GM18870 (cell line): ENCODE measurements around the gene KIFC3.
"Not testable (repeated sequence)": the region's sequence is repeated elsewhere in the genome, so short reads cannot be mapped to it uniquely, and the experiment has no call there.

Experiments
- ATAC-seq: cut with Tn5 transposase; IDR thresholded peaks from one replicate; pipeline ENCODE4 v1.9.1; 2021; ENCODE audit warnings: moderate library complexity; ENCODE audit not compliant: unreplicated experiment

KIFC3 gene

DNA sequence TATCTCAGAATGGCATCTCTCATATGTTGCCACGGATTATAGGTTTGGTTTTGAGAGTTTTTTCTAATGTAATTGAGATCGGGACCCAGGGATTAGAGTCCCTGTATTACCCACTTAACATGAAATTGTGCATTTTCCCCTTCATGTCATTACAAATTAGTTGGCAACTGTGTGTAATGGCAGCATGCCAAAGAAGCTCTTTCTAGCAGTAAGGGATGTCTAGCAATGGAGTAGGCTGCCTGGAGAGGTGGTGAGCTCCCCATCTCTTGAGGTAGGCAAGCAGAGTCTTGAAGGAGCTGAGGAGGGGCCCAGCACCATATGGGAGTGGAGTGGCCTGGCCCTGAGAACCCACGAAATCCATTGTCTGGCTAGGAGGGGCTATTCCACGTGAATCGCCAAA, 76.7 kb downstream of the KIFC3 start:
- ATAC-seq: no peak

DNA sequence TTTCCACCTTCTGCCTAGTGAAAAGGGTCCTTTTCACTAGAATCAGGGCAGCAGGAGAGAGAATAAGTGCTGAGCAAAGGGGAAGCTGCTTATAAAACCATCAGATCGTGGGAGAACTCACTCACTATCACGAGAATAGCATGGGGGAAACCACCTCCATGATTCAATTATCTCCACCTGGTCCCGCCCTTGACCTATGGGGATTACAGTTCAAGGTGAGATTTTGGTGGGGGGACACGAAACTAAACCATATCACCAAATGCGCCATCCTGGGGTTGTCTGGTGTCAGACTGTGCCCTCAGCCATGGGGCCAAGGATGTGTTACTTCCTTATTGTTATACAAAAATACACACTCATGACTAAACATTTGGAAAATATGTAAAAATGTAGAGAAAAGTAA, 77.1 kb downstream of the KIFC3 start:
- ATAC-seq: no peak

DNA sequence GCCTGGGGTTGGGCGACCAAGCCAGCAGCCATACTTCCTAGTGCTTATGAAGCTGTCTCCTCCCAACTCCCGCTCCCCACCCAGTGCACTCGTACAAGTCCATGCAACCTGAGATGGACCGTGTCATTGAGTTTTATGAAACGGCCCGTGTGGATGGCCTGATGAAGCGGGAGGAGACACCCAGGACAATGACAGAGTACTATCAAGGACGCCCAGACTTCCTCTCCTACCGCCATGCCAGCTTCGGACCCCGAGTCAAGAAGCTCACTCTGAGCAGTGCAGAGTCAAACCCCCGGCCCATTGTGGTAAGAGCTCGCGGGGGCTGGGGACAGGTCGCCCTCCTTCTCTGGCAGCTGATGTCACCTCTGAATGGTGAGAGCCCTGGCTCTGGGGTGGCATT, 77.8 kb downstream of the KIFC3 start:
- no peak for ATAC-seq

GRCh38 chr16:57723170-57723569, 79.1 kb downstream of the KIFC3 start:
- ATAC-seq: no peak

DNA sequence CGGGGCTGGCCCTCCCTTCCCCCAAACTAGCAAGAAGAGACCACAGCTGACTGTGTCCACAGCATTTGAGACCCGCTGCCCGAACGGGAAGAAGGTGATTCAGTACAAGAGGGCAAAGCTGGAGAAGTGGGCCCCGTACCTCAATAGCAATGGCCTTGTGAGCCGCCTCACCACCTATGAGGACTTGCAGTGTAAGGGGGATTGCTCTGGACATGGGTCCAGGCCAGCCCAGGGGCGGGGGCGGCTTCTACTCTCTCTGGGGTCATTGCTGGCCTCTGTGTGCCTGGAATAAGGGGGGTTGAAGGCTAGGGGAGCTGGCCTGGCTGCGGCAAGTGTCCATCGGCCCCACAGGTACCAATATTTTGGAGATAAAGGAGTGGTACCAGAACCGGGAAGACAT, 79.6 kb downstream of the KIFC3 start:
- no peak for ATAC-seq

GRCh38 chr16:57722210-57722499, 80.1 kb downstream of the KIFC3 start:
- ATAC-seq: no peak

GRCh38 chr16:57721356-57722209, 80.7 kb downstream of the KIFC3 start:
- ATAC-seq: no peak

DNA sequence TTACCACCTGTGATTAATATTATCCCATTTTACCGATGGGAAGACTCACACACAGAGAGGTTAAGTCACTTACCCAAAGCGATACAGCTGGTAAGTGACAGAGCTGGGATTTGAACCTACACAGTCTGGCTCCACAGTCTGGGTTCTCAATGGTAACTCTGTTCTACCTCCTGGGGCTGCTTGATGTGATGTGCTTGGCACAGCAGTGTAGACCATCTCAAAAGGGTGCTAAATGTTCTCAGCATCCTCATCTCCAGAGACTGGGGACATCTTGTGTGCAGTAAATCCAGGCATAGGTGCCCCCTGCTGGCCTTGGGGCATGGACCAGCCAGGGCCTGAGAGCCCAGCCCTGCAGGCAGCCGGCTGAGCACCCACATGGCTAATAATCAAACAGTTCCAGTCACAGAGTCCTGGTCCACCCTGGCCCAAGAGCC, 82.1 kb downstream of the KIFC3 start:
- ATAC-seq: no peak

- ATAC-seq: no peak
Observed at GRCh38 chr16:57714047-57714446, 88.2 kb downstream of the KIFC3 start.

- no peak for ATAC-seq
Observed at GRCh38 chr16:57713596-57713995, 88.7 kb downstream of the KIFC3 start.

DNA sequence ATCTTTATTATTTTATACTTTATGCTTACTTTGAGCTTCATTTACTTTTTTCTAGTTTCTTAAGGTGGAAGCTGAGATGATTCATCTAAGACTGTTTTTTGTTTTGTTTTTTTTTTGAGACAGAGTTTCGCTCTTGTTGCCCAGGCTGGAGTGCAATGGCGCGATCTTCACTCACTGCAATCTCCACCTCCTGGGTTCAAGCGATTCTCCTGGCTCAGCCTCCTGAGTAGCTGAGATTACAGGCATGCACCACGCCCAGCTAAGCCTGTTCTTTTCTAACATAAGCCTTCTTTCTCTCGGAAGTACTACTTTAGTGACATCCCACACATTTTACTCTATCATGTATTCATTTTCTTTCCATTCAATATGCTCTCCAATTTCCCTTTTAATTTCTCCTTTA, 89.7 kb downstream of the KIFC3 start:
- not testable (repeated sequence) for ATAC-seq

DNA sequence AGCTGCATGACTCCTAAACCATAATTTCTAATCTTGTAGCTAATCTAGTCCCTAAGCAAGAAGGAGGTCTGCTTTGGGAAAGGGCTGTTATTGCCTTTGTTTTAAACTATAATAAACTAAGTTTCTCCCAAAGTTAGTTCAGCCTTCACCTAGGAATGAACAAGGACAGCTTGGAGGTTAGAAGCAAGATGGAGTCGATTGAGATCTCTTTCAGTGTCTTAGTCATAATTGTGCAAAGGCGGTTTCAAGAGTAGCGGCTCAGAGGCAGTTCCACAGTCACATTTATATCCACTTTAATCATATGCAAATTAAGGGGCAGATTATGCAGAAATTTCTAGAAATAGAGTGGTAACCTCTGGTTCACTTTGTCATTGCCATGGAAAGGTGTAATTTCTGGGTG, 90.3 kb downstream of the KIFC3 start:
- no peak for ATAC-seq

- no peak for ATAC-seq
Observed at GRCh38 chr16:57711346-57711745, 90.9 kb downstream of the KIFC3 start.

DNA sequence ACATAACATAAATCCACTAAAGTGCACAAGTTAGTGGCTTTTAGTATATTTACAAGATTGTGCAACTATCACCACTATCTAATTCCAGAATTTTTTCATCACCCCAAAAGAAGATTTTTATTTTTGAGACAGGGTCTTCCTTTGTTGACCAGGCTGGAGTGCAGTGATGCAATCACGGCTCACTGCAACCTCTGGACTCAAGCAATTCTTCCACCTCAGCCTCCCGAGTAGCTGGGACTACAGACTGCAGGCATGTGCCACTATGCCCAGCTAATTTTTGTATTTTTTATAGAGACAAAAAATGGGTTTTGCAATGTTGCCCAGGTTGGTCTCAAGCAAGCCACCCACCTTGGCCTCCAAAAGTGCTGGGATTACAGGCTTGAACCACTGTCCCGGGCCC, 92.6 kb downstream of the KIFC3 start:
- no peak for ATAC-seq
